DND-41 (cell line): Measurements from ENCODE around the gene COPS8.

ENCODE experiments used
- ATAC-seq: fragments of 200-7000 bp; cut with Tn5 transposase; 3 replicates; pipeline ENCODE4 v1.9.1; 2021; ENCODE audit warnings: low read depth; ENCODE audit not compliant: insufficient read depth
- DNase-seq: peaks from one replicate; pipeline ENCODE4 v3.0.0-alpha.2; 2020
- H2AFZ ChIP-seq: 2 replicates; pipeline ENCODE4 v1.6.0; 2012; ENCODE audit warnings: low read depth, low read length
- H3K27ac ChIP-seq: 2 replicates; pipeline ENCODE4 v1.5.1; 2012; ENCODE audit warnings: low read length, inconsistent platforms
- H3K27me3 ChIP-seq: fragments of 200-600 bp; sonication (generic); 2 replicates; pipeline ENCODE4 v1.6.0; 2012; ENCODE audit warnings: low read length, mild to moderate bottlenecking, inconsistent platforms; ENCODE audit not compliant: insufficient read depth, poor library complexity
- H3K36me3 ChIP-seq: 2 replicates; pipeline ENCODE4 v1.5.1; 2012; ENCODE audit warnings: low read length, inconsistent platforms; ENCODE audit not compliant: insufficient read depth
- H3K4me1 ChIP-seq: 2 replicates; pipeline ENCODE4 v1.5.1; 2012; ENCODE audit warnings: mild to moderate bottlenecking, low read length; ENCODE audit not compliant: insufficient read depth
- H3K4me2 ChIP-seq: 2 replicates; pipeline ENCODE4 v1.6.0; 2012; ENCODE audit warnings: mild to moderate bottlenecking, moderate library complexity, low read length, inconsistent platforms; ENCODE audit not compliant: insufficient read depth
- H3K4me3 ChIP-seq, 2 experiments: fragments of 200-600 bp in 1 of 2; shearing (Covaris generic) in 1 of 2; 2 replicates each; pipeline ENCODE4 v1.5.1; 2012 to 2016; ENCODE audit warnings: inconsistent platforms in 2 of 2, low read length in 2 of 2, mild to moderate bottlenecking in 2 of 2, low read depth in 1 of 2, moderate library complexity in 1 of 2
- H3K79me2 ChIP-seq: 2 replicates; pipeline ENCODE4 v1.6.0; 2012; ENCODE audit warnings: low read length, inconsistent platforms; ENCODE audit not compliant: insufficient read depth
- H3K9ac ChIP-seq: 2 replicates; pipeline ENCODE4 v1.6.0; 2012; ENCODE audit warnings: low read depth, mild to moderate bottlenecking, inconsistent platforms, low read length, moderate library complexity
- H3K9me3 ChIP-seq: 2 replicates; pipeline ENCODE4 v1.5.1; 2012; ENCODE audit warnings: low read length, moderate library complexity, mild to moderate bottlenecking, inconsistent platforms; ENCODE audit not compliant: insufficient read depth, severe bottlenecking
- H4K20me1 ChIP-seq: 2 replicates; pipeline ENCODE4 v1.6.0; 2012; ENCODE audit warnings: low read length; ENCODE audit not compliant: insufficient read depth
- EZH2 ChIP-seq: IDR thresholded peaks from 3 replicates; pipeline ENCODE4 v1.6.1; 2012; ENCODE audit warnings: borderline replicate concordance, low read depth, mild to moderate bottlenecking, moderate library complexity, low read length, inconsistent platforms; ENCODE audit not compliant: severe bottlenecking
- TF ChIP-seq, protein P1 (sequence below): IDR thresholded peaks from 2 replicates; pipeline ENCODE4 v1.5.1; 2012; ENCODE audit warnings: borderline replicate concordance, low read length, moderate library complexity, mild to moderate bottlenecking; ENCODE audit not compliant: poor library complexity, severe bottlenecking; ENCODE audit errors: extremely low read depth

COPS8 gene

GRCh38 chr2:237042101-237042500 lies 43.6 kb upstream of the COPS8 start:
- Histone ChIP-seq H3K27me3 (no peaks in the 10 kb centered on the region), H3K27ac (no peak overlapping the region), H3K9me3 (no peaks in the 10 kb centered on the region), H3K4me2 (no peak overlapping the region), H3K79me2 (no peaks in the 10 kb centered on the region), H3K36me3 (no peaks in the 10 kb centered on the region), H3K4me3 (no peak overlapping the region), H2AFZ (no peak overlapping the region), H3K4me1 (no peaks in the 10 kb centered on the region), H3K9ac (no peak overlapping the region), H4K20me1 (no peaks in the 10 kb centered on the region; the same call in 1 of the 2 replicates)
- no peak for DNase-seq
- TF ChIP-seq, protein P1, sequence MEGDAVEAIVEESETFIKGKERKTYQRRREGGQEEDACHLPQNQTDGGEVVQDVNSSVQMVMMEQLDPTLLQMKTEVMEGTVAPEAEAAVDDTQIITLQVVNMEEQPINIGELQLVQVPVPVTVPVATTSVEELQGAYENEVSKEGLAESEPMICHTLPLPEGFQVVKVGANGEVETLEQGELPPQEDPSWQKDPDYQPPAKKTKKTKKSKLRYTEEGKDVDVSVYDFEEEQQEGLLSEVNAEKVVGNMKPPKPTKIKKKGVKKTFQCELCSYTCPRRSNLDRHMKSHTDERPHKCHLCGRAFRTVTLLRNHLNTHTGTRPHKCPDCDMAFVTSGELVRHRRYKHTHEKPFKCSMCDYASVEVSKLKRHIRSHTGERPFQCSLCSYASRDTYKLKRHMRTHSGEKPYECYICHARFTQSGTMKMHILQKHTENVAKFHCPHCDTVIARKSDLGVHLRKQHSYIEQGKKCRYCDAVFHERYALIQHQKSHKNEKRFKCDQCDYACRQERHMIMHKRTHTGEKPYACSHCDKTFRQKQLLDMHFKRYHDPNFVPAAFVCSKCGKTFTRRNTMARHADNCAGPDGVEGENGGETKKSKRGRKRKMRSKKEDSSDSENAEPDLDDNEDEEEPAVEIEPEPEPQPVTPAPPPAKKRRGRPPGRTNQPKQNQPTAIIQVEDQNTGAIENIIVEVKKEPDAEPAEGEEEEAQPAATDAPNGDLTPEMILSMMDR = no peak
- TF ChIP-seq EZH2 = no peak
- no peak for ATAC-seq

DNA sequence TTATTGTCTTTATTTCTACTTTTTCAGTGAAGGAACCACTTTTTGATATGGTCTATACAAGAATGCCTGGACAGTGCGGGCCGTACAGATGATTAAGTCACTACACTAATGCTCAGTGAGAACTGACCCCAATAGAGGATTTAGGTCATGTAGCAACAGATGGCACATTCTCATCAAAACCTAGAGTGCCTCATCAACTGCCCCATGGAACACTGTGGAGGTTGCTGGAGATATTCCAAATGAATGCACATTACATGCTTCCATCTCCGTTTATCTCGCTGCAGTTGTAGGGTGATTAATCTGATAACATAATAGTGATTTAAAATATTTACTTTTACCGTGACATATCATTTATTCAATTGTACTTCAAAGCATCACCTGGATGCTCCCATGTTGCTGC lies 41.8 kb upstream of the COPS8 start:
- Histone ChIP-seq H3K79me2 (no peaks in the 10 kb centered on the region), H2AFZ (no peak overlapping the region), H3K27ac (no peak overlapping the region), H3K4me1 (no peaks in the 10 kb centered on the region), H3K9me3 (no peaks in the 10 kb centered on the region), H3K27me3 (no peaks in the 10 kb centered on the region), H3K36me3 (no peaks in the 10 kb centered on the region), H4K20me1 (no peaks in the 10 kb centered on the region; the same call in 1 of the 2 replicates), H3K4me2 (no peak overlapping the region), H3K9ac (no peak overlapping the region), H3K4me3 (no peak overlapping the region)
- DNase-seq (no peak), ATAC-seq (no peak)
- TF ChIP-seq, protein P1 = no peak
- no peak for TF ChIP-seq EZH2

GRCh38 chr2:237044281-237044680 lies 41.4 kb upstream of the COPS8 start:
- no peak for DNase-seq
- H3K9ac ChIP-seq = no peak overlapping the region
- H3K27me3 ChIP-seq = no peaks in the 10 kb centered on the region
- H3K36me3 ChIP-seq = no peaks in the 10 kb centered on the region
- H3K4me2 ChIP-seq = no peak overlapping the region
- no peaks in the 10 kb centered on the region for H3K4me1 ChIP-seq
- H3K27ac ChIP-seq = no peak overlapping the region
- ATAC-seq = no peak
- H3K9me3 ChIP-seq = no peaks in the 10 kb centered on the region
- no peak for TF ChIP-seq EZH2
- TF ChIP-seq, protein P1 = no peak
- no peak overlapping the region for H2AFZ ChIP-seq
- H3K79me2 ChIP-seq = no peaks in the 10 kb centered on the region
- no peak overlapping the region for H3K4me3 ChIP-seq
- no peaks in the 10 kb centered on the region; the same call in 1 of the 2 replicates for H4K20me1 ChIP-seq

DNA sequence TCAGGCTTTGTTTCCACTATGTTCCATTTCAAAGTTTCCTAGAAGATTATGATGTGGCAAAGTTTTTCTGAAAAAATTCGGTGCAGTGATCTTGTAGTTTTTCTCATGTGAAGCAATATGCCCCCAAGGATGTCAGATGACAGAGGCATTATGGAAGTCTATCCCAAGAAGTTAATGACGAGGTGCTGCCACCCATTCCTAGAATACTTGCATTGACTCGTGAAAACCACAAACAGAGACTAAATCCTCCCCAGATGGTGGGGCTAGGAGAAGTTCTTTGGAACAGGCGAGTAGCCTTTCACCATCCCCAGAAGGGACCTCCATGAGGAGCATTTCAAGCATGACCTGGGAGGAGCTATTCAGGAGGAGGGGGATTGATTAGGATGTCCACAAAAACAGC lies 40.2 kb upstream of the COPS8 start:
- no peak overlapping the region for H3K9ac ChIP-seq
- no peaks in the 10 kb centered on the region; the same call in 1 of the 2 replicates for H4K20me1 ChIP-seq
- no peaks in the 10 kb centered on the region for H3K79me2 ChIP-seq
- no peaks in the 10 kb centered on the region for H3K27me3 ChIP-seq
- TF ChIP-seq EZH2 = no peak
- TF ChIP-seq, protein P1 = no peak
- H2AFZ ChIP-seq = no peak overlapping the region
- no peak overlapping the region for H3K4me3 ChIP-seq
- H3K4me1 ChIP-seq = no peaks in the 10 kb centered on the region
- no peak for DNase-seq
- no peak overlapping the region for H3K27ac ChIP-seq
- H3K9me3 ChIP-seq = no peaks in the 10 kb centered on the region
- H3K36me3 ChIP-seq = no peaks in the 10 kb centered on the region
- no peak for ATAC-seq
- H3K4me2 ChIP-seq = no peak overlapping the region
